Adrenal gland (tissue), 12 donors: Measurements from ENCODE around the gene MRPL18. TPM values are rescaled to one million over a fixed set of nuclear protein-coding genes. Genes with fewer than 3 reads are reported as not detected.

Source experiments
- DNase-seq, 7 donors: peaks; one replicate each; pipeline ENCODE4 v3.0.0-alpha.2; 2019 to 2020
- H3K27ac ChIP-seq, 5 donors: fragments of 200-600 bp; sonication (generic) in 4 of 5; 1 replicate in 3 of 5; 2 replicates in 2 of 5; pipeline versions ENCODE4 v1.5.1 to v1.8.0; 2016 to 2020; ENCODE audit warnings: mild to moderate bottlenecking in 1 of 5
- H3K27me3 ChIP-seq: fragments of 200-600 bp; 2 replicates; pipeline ENCODE4 v1.8.0; 2021
- H3K36me3 ChIP-seq, 2 donors: fragments of 200-600 bp; replicated peaks in 1 of 2; 1 replicate in 1 of 2; 2 replicates in 1 of 2; pipeline versions ENCODE4 v1.5.1 to v1.8.0; 2018 to 2022
- H3K4me1 ChIP-seq, 2 donors: fragments of 200-600 bp; replicated peaks in 1 of 2; 1 replicate in 1 of 2; 2 replicates in 1 of 2; pipeline versions ENCODE4 v1.5.1 to v1.8.0; 2018 to 2021
- H3K4me3 ChIP-seq, 4 donors: fragments of 200-600 bp; sonication (generic) in 3 of 4; one replicate each; pipeline ENCODE4 v1.5.1; 2016 to 2018
- H3K9me3 ChIP-seq, 3 donors: fragments of 200-600 bp; sonication (generic) in 1 of 3; replicated peaks in 1 of 3; 1 replicate in 2 of 3; 2 replicates in 1 of 3; pipeline versions ENCODE4 v1.5.1 to v1.8.0; 2016 to 2021
- POLR2A ChIP-seq, 2 donors: fragments of 450-650 bp; IDR thresholded peaks; one replicate each; pipeline ENCODE4 v1.6.1; 2017; ENCODE audit warnings: antibody characterized with exemption in 2 of 2, mild to moderate bottlenecking in 2 of 2, moderate library complexity in 1 of 2
- WGBS, 4 donors: extraction: QIAGEN DNeasy Blood & Tissue Kit in 2 of 4; methylation state at CpG; one replicate each; pipeline versions ENCODE4 v1.1.5 to v1.1.7; 2013 to 2017; 5-methylcytosine and 5-hydroxymethylcytosine counted together
- intact Hi-C, 2 donors: fragments of 100-400 bp; cut with DNase I; formaldehyde crosslinking; loops; one replicate each; pipeline versions ENCODE4 v1.14.1 to v1.15.0; 2022 to 2023
- polyA plus RNA-seq, 3 donors: library from polyadenylated mRNA; stranded (reverse); fragments of 200-250 nt in 2 of 3; fragments of 350-450 nt in 1 of 3; fragmentation: Illumina TruSeq in 1 of 3; extraction: RNeasy Lipid Tissue Mini Kit (QIAGEN cat#74804) in 1 of 3; gene quantifications; one replicate each; pipeline ENCODE4 v1.2.3, GENCODE V29; 2013 to 2014
- total RNA-seq, 9 donors: library from RNA; depleted of rRNA in 4 of 9; stranded (reverse); fragments of >200 nt in 4 of 9; fragments of 120-200 nt in 1 of 9; fragmentation: NEBNext Ultra II Directional in 1 of 9; extraction: Animal tissue kit (Norgen Biotek cat#: 25700) in 1 of 9; gene quantifications; one replicate each; pipeline versions ENCODE4 v1.1.0 to v1.2.4, GENCODE V29; 2013 to 2023
- TF ChIP-seq, protein P1 (sequence below), 6 experiments: fragments of 450-650 bp in 4 of 6; fragments of 200-600 bp in 2 of 6; sonication (generic) in 1 of 6; IDR thresholded peaks; 1 replicate in 5 of 6; 2 replicates in 1 of 6; pipeline versions ENCODE4 v1.5.1 to v1.8.0; 2016 to 2021; ENCODE audit warnings: antibody characterized with exemption in 6 of 6, mild to moderate bottlenecking in 2 of 6, moderate library complexity in 1 of 6
- donor health status: healthy with polysubstance abuse.
- donor health status: Bipolar disorder and iron deficiency.
- donor health status: DM: yes; HTN: yes; CAD: no.
- donor health status: DM: no; HTN: no; CAD: no.
- donor health status: DM: no; HTN: no; CAD: no.
- donor health status: DM: yes; HTN: yes; CAD: no.

MRPL18 gene
- total and polyA plus RNA-seq, 12 donors, result 63.7 to 199 (median 99.3) TPM

DNA sequence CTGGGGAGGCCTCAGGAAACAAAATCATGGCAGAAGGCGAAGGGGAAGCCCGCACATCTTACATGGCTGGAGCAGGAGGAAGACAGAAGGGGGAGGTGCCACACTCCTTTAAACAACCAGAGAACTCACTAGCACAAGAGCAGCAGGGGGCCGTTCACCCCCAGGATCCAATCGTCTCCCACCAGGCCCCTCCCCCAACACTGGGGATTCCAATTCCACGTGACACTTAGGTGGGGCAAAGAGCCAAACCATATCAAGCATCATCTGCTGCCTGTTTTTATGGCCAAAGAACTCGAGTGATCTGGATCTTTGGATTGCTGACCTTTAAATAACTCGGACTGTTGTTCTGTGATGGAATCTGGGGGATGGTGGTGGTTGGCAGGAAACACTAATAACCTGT, 37.8 kb downstream of the MRPL18 start:
- Histone ChIP-seq H3K27ac (no peak overlapping the region), H3K9me3 (no peaks in the 10 kb centered on the region), H3K4me1 (no peaks in the 10 kb centered on the region), H3K27me3 (no peaks in the 10 kb centered on the region), H3K36me3 (no peaks in the 10 kb centered on the region), H3K4me3 (no peak overlapping the region)
- no peak for TF ChIP-seq POLR2A (IDR thresholded peaks at IDR 0.05)
- TF ChIP-seq, protein P1, sequence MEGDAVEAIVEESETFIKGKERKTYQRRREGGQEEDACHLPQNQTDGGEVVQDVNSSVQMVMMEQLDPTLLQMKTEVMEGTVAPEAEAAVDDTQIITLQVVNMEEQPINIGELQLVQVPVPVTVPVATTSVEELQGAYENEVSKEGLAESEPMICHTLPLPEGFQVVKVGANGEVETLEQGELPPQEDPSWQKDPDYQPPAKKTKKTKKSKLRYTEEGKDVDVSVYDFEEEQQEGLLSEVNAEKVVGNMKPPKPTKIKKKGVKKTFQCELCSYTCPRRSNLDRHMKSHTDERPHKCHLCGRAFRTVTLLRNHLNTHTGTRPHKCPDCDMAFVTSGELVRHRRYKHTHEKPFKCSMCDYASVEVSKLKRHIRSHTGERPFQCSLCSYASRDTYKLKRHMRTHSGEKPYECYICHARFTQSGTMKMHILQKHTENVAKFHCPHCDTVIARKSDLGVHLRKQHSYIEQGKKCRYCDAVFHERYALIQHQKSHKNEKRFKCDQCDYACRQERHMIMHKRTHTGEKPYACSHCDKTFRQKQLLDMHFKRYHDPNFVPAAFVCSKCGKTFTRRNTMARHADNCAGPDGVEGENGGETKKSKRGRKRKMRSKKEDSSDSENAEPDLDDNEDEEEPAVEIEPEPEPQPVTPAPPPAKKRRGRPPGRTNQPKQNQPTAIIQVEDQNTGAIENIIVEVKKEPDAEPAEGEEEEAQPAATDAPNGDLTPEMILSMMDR (IDR thresholded peaks at IDR 0.05), result no peak
- WGBS, 4 donors, result 49 to 57% (median 56%) methylated on average over 7 of the region's 7 CpGs
- no peak for DNase-seq
- intact Hi-C loops, result no loop called here

DNA sequence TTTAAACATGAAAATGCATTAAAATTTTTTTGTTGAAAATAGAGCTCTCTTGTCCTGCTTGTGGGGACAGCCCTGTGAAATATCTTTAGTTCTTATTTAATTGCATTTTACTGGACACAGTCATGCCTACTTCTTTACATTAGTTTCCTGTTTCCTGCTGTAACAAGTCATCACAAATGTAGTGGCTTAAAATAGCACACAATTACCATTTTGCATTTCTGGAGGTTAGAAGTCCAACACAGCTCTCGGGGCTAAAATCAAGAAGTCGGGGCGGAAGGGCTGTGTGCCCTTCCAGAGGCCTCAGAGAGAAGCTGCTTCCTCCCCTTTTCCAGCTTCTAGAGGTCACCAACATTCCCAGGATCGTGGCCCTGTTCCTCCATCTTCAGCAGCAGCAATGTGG, 39.3 kb downstream of the MRPL18 start:
- 47 to 84% (median 60%) methylated on average over 4 of the region's 4 CpGs for WGBS, 4 donors
- H3K27ac ChIP-seq, result no peak overlapping the region

DNA sequence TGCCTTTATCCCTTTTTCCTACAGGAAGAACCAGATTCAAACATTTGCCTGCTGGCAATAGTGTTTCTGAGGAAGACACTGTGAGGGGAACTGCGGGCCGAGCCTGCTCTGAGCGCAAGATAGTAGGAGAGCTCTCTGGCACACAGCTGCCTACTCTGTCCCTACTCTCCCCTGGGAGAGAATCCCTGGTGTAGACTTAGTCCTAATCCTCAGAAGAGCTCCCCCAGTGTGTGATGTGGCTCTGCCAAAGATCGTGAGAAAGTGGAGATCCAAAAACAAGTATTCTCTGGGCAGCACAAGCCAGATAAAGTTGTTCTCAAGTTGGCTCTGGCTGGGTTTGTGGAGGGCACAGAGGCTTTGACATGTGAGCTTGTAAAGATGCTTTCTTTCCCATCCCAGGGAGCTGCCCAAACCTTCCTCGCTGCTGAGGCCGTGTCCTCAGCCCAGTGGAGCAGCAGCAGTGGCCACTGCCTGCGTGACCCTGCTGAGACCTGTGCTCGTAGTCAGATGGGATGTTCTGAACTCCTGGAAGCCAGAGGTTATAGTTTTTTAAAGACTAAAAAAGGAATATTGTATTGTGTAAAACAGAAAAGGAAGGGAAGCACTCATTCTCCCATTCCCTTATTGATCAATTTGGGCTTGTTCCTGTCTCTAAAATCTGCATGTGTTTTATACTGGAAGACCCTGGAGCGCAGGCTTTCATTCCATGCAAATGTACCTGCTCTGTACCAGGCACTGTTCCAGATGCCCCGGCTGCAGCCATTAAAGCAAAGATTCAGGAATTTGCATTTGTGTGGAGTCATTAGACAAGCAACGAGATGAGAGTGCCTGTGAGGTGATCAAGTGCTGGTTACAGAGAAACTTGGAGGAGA, 40.5 kb downstream of the MRPL18 start:
- no peak overlapping the region for H3K4me3 ChIP-seq
- 70 to 78% (median 73%) methylated on average over 11 of the region's 11 CpGs for WGBS, 4 donors
- intact Hi-C loops, result no loop called here
- no peaks in the 10 kb centered on the region for H3K9me3 ChIP-seq
- H3K4me1 ChIP-seq, result no peaks in the 10 kb centered on the region
- no peaks in the 10 kb centered on the region for H3K27me3 ChIP-seq
- DNase-seq, result no peak
- no peaks in the 10 kb centered on the region for H3K36me3 ChIP-seq
- H3K27ac ChIP-seq, result no peak overlapping the region
- TF ChIP-seq, protein P1 (IDR thresholded peaks at IDR 0.05), result no peak
- TF ChIP-seq POLR2A (IDR thresholded peaks at IDR 0.05), result no peak

More for the DNA sequence above, 39.3 kb downstream of the MRPL18 start:
- TF ChIP-seq POLR2A (IDR thresholded peaks at IDR 0.05), result no peak
- TF ChIP-seq, protein P1 (IDR thresholded peaks at IDR 0.05), result no peak
- H3K27me3 ChIP-seq, result no peaks in the 10 kb centered on the region
- H3K4me1 ChIP-seq, result no peaks in the 10 kb centered on the region
- H3K36me3 ChIP-seq, result no peaks in the 10 kb centered on the region
- no peak for DNase-seq
- H3K9me3 ChIP-seq, result no peaks in the 10 kb centered on the region
- intact Hi-C loops, result no loop called here
- no peak overlapping the region for H3K4me3 ChIP-seq

DNA sequence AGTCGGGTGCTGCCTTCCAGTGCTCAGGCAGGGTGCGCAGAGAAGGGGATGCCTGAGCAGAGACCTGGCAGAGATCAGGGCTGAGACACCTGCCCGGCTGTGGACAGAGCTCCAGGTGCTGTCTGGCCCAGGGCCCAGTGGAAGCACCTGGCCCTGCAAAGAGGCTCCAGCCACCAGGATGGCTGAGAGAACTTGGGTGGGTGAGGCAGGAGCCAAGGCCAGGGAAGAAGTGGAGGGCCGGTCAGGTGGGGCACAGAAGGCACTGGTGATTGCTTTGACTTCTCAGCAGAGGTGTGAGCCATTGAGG, 41.1 kb downstream of the MRPL18 start:
- DNase-seq, result no peak
- WGBS, 4 donors, result 75 to 95% (median 87%) methylated on average over 3 to 4 of the region's 4 CpGs

More for the DNA sequence above, 41.1 kb downstream of the MRPL18 start:
- H3K9me3 ChIP-seq, result no peaks in the 10 kb centered on the region
- no peaks in the 10 kb centered on the region for H3K36me3 ChIP-seq
- H3K4me1 ChIP-seq, result no peaks in the 10 kb centered on the region
- no peak for TF ChIP-seq POLR2A (IDR thresholded peaks at IDR 0.05)
- TF ChIP-seq, protein P1 (IDR thresholded peaks at IDR 0.05), result no peak
- no peaks in the 10 kb centered on the region for H3K27me3 ChIP-seq
- intact Hi-C loops, result no loop called here
- H3K4me3 ChIP-seq, result no peak overlapping the region
- H3K27ac ChIP-seq, result no peak overlapping the region
